ENCODE results near the gene SLC34A1.

- TF ChIP-seq EZH2 (IDR thresholded peaks at IDR 0.05) = no peak
- no peak for TF ChIP-seq POLR2AphosphoS5 (IDR thresholded peaks at IDR 0.05; ENCODE audit: borderline replicate concordance, low read depth, low read length)
These were observed 9.1 kb downstream of the SLC34A1 start for GRCh38 chr5:177393206-177393765.
